NB4 (cell line): Measurements from ENCODE around the gene TRPM1.

ENCODE experiments used
- CTCF ChIP-seq: IDR thresholded peaks from one replicate; pipeline ENCODE4 v1.5.1; 2012; ENCODE audit warnings: low read depth, low read length
- MAX ChIP-seq: IDR thresholded peaks from 2 replicates; pipeline ENCODE4 v1.6.1; 2011; ENCODE audit warnings: low read depth, low read length
- POLR2A ChIP-seq: IDR thresholded peaks from 2 replicates; pipeline ENCODE4 v1.6.1; 2011; ENCODE audit warnings: mild to moderate bottlenecking; ENCODE audit not compliant: insufficient read length; ENCODE audit errors: extremely low read depth

GRCh38 chr15:31036783-31037182, 64.7 kb downstream of the TRPM1 start:
- TF ChIP-seq CTCF (no peak), POLR2A (no peak), MAX (no peak)
